ENCODE results near the gene DIAPH3. TPM values are rescaled to one million over a fixed set of nuclear protein-coding genes. Genes with fewer than 3 reads are reported as not detected.

Gene DIAPH3
- total RNA-seq, 1 donor from 2014 or later: 4.6 TPM

DNA sequence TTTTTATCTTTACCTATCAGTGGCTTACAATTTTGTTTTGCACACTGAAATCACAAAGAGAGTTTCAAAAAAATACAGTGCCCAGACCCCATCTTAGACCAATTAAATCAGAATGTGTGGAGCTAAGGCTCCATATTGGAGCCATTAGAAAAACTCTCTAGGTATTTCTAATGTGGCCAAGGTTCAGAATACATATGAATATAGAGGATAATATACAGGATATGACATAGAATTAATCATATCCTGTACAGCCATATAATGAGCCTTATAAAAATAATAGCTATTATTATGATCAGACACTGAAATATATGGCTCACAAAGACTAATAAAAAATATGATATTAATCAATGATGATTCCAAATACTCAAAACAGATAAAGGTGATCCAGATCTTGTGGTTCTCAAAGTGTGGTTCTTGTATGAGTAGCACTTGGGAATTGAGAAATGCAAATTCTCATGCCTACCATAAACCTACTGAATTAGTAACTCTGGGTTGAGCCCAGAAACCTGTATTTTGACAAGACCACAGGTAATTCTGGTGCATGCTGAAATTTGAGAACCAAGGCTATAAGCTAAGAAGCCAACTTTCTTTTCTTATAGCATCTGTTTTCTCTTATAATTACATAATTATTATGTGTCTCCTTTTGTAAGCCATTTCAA is 408.0 kb downstream of the DIAPH3 start:
- intact Hi-C loops (cut with DNase I): no loop called here
- H3K27me3 ChIP-seq: no peaks in the 10 kb centered on the region
- H3K4me3 ChIP-seq: no peak overlapping the region
- no peak overlapping the region for H3K27ac ChIP-seq
- no peaks in the 10 kb centered on the region for H3K36me3 ChIP-seq
- ATAC-seq (no peak), DNase-seq (no peak)
- TF ChIP-seq, protein P1, sequence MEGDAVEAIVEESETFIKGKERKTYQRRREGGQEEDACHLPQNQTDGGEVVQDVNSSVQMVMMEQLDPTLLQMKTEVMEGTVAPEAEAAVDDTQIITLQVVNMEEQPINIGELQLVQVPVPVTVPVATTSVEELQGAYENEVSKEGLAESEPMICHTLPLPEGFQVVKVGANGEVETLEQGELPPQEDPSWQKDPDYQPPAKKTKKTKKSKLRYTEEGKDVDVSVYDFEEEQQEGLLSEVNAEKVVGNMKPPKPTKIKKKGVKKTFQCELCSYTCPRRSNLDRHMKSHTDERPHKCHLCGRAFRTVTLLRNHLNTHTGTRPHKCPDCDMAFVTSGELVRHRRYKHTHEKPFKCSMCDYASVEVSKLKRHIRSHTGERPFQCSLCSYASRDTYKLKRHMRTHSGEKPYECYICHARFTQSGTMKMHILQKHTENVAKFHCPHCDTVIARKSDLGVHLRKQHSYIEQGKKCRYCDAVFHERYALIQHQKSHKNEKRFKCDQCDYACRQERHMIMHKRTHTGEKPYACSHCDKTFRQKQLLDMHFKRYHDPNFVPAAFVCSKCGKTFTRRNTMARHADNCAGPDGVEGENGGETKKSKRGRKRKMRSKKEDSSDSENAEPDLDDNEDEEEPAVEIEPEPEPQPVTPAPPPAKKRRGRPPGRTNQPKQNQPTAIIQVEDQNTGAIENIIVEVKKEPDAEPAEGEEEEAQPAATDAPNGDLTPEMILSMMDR (IDR thresholded peaks at IDR 0.05): no peak
- H3K9me3 ChIP-seq: no peaks in the 10 kb centered on the region
- no peaks in the 10 kb centered on the region for H3K4me1 ChIP-seq

DNA sequence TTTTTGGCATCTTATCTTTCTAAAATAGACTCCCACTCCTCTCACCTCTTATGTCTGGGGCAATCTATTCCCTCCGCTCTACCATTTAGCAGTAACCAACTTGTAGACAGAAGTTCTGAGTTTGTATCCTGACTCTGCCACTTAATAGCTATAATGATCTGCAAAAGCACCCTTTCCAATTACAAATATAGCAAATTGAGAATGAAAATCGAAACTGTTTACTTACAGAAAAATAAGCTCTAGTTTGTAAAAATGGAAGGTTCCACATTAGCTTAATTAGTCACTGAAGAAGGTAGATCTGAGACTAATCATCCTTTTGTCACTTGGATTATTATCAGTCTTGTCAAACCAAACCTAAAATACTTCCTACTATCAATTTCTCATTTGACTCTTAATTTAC is 409.3 kb downstream of the DIAPH3 start:
- H3K27me3 ChIP-seq: no peaks in the 10 kb centered on the region
- H3K9me3 ChIP-seq: no peaks in the 10 kb centered on the region
- no peak overlapping the region for H3K4me3 ChIP-seq
- DNase-seq: no peak
- TF ChIP-seq, protein P1 (IDR thresholded peaks at IDR 0.05): no peak
- H3K36me3 ChIP-seq: no peaks in the 10 kb centered on the region
- H3K27ac ChIP-seq: no peak overlapping the region
- no peaks in the 10 kb centered on the region for H3K4me1 ChIP-seq
- intact Hi-C loops (cut with DNase I): no loop called here
- no peak for ATAC-seq

DNA sequence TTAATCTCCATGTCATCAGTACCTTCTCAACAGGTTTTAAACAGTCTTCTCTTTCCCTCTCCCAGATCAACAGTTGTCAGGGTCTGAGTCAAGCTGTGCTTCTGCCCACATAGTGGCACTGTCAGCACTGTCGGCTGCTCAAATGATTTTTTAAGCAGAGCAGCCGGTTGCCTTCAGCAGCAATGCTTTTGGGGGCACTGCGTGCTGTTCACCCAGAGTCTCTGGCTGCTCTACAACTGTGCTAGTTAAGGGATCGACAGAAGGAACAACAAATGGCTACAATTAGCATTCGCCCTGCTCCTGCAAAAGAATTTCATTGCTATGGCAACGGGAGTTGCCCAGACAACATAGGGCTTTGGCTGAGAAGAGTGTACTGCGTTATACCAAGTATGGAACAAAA is 412.9 kb downstream of the DIAPH3 start:
- Histone ChIP-seq H3K4me3 (no peak overlapping the region), H3K27me3 (no peaks in the 10 kb centered on the region), H3K9me3 (no peaks in the 10 kb centered on the region), H3K36me3 (no peaks in the 10 kb centered on the region), H3K27ac (no peak overlapping the region), H3K4me1 (no peaks in the 10 kb centered on the region)
- ATAC-seq (no peak), DNase-seq (no peak)
- intact Hi-C loops (cut with DNase I): no loop called here
- TF ChIP-seq, protein P1 (IDR thresholded peaks at IDR 0.05): no peak

DNA sequence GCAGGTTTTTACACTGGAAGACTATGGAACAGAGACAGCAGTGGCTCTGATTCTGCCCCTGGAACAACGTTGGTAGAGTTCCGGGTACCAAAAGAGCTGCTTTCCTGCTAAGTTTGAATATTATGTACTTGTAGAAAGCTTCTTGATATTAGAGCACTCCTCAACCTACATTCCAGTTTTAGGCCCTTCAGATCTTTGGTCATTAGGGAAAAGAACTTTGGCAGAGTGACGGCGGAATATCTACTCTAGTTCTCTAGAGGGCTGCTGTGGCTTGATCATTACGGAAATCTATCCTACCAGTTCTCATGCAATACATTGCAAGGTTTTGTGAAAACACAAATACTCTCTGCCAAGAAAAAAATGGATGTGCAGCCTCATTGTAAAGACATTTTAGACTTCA is 415.7 kb downstream of the DIAPH3 start:
- H3K27me3 ChIP-seq: no peaks in the 10 kb centered on the region
- no peaks in the 10 kb centered on the region for H3K36me3 ChIP-seq
- intact Hi-C loops (cut with DNase I): no loop called here
- H3K9me3 ChIP-seq: no peaks in the 10 kb centered on the region
- no peaks in the 10 kb centered on the region for H3K4me1 ChIP-seq
- no peak overlapping the region for H3K27ac ChIP-seq
- ATAC-seq (no peak), DNase-seq (no peak)
- TF ChIP-seq, protein P1 (IDR thresholded peaks at IDR 0.05): no peak
- no peak overlapping the region for H3K4me3 ChIP-seq

DNA sequence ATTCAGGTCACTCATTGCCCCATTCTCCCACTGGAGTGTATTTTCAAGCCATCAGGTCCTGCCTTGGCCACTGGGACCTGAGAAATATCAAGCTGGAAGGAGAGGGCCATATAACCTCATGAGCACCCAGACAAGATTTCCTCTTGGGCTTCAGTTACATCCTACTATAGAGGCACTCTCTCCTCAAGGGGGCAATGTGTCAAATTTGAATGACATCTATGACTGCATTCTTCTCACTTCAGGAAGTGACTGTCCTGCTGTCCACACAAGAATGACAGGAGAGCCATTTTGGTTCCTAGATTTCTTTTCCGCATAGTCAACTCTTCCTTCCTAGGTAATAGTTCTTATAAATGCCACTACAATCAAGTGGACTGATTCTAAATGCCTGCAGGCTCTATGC is 416.2 kb downstream of the DIAPH3 start:
- TF ChIP-seq, protein P1 (IDR thresholded peaks at IDR 0.05): no peak
- H3K4me3 ChIP-seq: no peak overlapping the region
- H3K4me1 ChIP-seq: no peaks in the 10 kb centered on the region
- H3K36me3 ChIP-seq: no peaks in the 10 kb centered on the region
- H3K27ac ChIP-seq: no peak overlapping the region
- DNase-seq (no peak), ATAC-seq (no peak)
- intact Hi-C loops (cut with DNase I): no loop called here
- H3K27me3 ChIP-seq: no peaks in the 10 kb centered on the region
- no peaks in the 10 kb centered on the region for H3K9me3 ChIP-seq

Data from upper lobe of right lung (tissue), 1 donor.